ENCODE data around the gene CHST6.

The CHST6 gene

DNA sequence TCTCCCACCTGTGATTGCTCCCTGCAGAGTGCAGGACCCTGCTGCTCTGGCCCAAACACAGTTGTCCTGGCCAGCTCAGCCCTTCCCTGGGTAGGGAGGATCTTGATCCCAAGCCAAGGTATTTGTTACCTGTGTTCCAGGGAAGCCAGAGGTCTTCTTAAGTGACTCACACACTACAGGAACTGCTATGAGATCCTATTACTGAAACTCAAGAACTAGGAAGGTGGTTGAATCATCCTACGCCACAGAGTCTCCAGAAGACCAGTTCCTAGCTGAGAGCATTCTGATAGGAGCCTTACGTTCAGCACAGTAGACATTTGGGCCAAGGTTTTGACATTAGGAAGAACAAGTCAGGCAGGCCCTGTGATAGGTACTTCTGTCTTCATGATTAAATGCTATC, 12.0 kb downstream of the CHST6 start:
- DNase-seq (ENCODE audit: low read depth): no peak
- TF ChIP-seq, protein P1, sequence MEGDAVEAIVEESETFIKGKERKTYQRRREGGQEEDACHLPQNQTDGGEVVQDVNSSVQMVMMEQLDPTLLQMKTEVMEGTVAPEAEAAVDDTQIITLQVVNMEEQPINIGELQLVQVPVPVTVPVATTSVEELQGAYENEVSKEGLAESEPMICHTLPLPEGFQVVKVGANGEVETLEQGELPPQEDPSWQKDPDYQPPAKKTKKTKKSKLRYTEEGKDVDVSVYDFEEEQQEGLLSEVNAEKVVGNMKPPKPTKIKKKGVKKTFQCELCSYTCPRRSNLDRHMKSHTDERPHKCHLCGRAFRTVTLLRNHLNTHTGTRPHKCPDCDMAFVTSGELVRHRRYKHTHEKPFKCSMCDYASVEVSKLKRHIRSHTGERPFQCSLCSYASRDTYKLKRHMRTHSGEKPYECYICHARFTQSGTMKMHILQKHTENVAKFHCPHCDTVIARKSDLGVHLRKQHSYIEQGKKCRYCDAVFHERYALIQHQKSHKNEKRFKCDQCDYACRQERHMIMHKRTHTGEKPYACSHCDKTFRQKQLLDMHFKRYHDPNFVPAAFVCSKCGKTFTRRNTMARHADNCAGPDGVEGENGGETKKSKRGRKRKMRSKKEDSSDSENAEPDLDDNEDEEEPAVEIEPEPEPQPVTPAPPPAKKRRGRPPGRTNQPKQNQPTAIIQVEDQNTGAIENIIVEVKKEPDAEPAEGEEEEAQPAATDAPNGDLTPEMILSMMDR (IDR thresholded peaks at IDR 0.05; ENCODE audit: control insufficient read depth, insufficient read depth, low read depth, low read length, missing control alignments): no peak
- H3K4me3 ChIP-seq (ENCODE audit: control insufficient read depth, low read depth, low read length): no peak overlapping the region

DNA sequence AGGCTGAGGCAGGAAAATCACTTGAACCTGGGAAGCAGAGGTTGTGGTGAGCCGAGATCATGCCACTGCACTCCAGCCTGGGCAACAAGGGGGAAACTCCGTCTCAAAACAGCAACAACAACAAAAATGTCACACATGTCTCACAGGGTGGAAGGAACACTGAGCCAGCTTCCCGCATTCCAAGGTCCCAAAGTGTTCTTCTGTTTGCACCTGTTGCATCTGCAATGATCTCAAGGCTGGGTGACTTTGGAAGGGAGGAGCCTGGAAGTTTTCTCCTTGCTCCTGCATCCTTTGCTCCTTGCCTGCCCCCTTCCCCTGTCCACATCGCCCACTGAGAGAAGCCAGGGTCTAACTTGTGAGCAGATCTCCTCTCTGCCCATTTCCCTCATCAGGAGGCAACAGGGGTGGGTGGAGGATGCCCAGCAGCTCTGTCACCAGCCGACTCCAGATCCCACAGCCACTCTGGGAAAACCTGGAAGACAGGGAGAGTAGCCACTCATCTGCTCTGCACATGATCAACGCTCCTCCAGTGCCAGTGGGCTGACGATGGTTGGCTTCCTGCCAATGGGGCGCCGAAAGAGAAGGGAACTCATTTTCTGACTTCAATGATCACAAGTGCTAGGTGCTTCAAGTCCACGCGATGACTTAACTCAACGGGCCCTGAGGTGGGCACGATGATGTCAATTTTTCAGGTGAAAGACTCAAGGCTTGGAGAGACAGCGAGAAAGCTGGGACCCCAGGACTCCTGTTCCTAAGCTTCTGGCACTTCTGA, 12.6 kb downstream of the CHST6 start:
- TF ChIP-seq, protein P1 (IDR thresholded peaks at IDR 0.05; ENCODE audit: control insufficient read depth, insufficient read depth, low read depth, low read length, missing control alignments): no peak
- no peak overlapping the region for H3K4me3 ChIP-seq (ENCODE audit: control insufficient read depth, low read depth, low read length)
- DNase-seq (ENCODE audit: low read depth): no peak

DNA sequence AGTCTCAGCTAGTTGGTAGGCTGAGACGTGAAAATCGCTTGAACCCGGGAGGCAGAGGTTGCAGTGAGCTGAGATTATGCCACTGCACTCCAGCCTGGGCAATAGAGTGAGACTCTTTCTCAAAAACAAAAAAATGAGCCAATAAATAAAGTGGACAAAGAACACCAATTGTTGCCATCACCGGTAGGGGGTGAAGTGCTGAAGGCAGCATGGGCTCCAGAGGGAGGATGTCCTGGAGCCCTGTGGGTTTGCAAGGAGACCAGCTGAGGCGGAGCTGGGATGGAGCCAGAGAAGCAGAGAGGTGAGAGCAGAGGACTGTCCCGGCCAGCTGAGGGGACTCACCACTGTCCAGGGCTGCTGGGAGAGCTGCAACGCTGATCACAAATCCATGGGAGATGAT, 13.8 kb downstream of the CHST6 start:
- no peak for DNase-seq (ENCODE audit: low read depth)
- H3K4me3 ChIP-seq (ENCODE audit: control insufficient read depth, low read depth, low read length): no peak overlapping the region
- TF ChIP-seq, protein P1 (IDR thresholded peaks at IDR 0.05; ENCODE audit: control insufficient read depth, insufficient read depth, low read depth, low read length, missing control alignments): no peak

DNA sequence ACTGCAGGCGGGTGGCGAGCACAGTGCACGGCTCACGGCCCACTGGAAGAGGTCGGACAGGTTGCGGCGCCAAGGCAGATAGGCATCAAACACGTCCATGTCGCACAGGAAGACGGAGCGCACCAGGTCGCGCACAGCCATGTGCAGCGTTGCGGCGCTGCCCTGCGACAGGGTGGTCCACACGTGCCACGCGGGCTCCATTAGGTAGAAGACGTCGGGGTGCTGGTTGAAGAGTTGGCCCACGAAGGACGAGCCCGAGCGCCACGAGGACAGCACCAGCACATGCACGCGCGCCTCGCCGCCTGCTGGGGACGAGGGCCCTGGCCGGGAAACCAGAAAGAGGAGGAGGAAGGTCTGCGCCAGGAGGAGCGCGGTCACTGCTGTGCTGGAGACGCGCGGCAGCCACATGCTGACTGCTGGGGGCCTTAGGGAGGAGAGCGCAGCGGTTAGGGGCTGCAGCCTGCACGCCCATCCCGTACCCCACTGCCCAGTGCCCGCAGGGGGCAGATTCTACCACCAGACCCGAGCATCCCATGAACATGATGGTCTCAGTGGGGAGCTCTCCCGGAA, 15.7 kb downstream of the CHST6 start:
- DNase-seq (ENCODE audit: low read depth): no peak
- TF ChIP-seq, protein P1 (IDR thresholded peaks at IDR 0.05; ENCODE audit: control insufficient read depth, insufficient read depth, low read depth, low read length, missing control alignments): no peak
- no peak overlapping the region for H3K4me3 ChIP-seq (ENCODE audit: control insufficient read depth, low read depth, low read length)

DNA sequence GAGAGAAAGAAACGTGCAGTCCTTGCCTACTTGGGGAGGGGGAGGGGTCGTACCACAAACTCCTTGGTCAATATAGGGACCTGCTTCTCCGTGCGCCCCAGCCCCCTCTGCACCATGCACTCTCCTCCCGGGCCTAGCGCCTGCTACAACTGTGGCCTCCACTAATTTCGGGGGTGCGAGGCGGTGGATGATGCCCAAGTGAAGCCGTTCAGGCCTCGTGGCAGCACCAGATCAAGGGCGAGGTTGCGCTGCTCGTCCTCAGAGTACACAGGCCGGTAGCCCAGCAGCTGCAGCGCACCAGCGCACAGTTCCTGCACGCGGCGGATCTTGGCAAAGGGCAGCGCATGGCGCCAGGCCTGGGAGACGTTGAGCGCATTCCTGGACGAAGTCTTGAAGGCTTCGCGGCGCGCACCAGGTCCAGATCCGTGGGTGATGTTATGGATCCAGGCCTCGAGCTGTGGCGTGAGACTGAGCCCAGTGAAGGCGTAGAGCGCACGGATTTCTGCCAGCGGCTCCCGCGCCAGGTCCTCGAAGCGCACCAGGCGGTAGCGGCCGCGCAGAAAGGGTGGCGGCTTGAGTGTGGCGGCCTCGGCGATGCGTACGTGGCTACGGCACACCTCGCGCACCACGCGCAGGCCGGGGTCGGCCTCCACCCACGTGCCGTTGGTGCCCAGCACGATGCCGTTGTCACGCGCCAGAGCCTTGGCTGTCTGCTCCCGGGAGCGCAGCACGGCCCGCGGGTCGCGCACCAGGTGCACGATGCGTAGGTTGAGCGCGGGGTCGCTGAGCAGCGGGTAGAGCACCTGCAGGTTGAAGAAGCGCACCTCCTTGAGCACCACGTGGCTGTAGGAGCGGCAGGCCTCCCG, 16.5 kb downstream of the CHST6 start:
- no peak overlapping the region for H3K4me3 ChIP-seq (ENCODE audit: control insufficient read depth, low read depth, low read length)
- no peak for DNase-seq (ENCODE audit: low read depth)
- TF ChIP-seq, protein P1 (IDR thresholded peaks at IDR 0.05; ENCODE audit: control insufficient read depth, insufficient read depth, low read depth, low read length, missing control alignments): no peak

DNA sequence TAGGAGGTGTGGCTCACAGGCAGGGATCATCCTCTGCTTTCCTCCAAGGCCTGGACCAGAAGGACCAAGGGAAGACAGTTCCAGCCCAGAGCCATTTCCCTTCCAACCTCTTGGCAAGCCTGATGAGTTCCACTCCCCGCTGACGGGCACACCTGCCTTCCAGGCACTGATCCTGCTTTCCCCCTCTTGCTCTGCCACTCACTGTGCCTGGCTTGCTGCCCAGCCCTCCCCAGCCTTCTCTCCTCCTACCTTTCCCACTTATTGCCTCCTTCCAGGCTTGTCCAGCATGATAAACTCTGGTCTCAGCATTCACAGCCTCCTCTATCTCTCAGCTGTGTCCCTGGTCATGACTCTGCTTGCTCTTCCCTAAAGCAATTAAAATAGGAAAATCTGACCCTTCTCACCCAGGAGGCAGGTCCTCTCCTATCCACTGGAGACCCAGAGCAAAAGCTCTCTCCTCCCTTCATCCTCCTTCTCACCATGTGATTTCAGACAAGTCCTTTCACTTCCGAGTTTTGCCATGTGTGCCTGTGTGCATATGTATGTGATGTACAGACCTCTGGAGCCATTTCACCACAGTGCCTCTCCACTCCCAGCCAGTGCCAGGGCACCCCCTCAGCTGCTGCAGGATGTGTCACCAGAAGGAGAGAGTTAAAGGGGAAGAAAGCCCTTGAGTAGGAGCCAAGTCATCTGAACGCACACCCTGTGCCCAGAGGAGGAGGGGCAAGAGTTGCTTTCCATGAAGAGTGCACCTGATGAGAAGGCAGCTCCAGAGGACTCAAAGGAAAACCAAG, 17.4 kb downstream of the CHST6 start:
- no peak for DNase-seq (ENCODE audit: low read depth)
- TF ChIP-seq, protein P1 (IDR thresholded peaks at IDR 0.05; ENCODE audit: control insufficient read depth, insufficient read depth, low read depth, low read length, missing control alignments): no peak

More for the DNA sequence above, 17.4 kb downstream of the CHST6 start:
- H3K4me3 ChIP-seq (ENCODE audit: control insufficient read depth, low read depth, low read length): no peak overlapping the region

Data from AG09309 (cell line).